Measurements from ENCODE around the gene GIGYF2. TPM values are rescaled to one million over a fixed set of nuclear protein-coding genes. Genes with fewer than 3 reads are reported as not detected.

GIGYF2 gene
- total RNA-seq, 1 experiment from 2014 or later: 68.3 TPM

DNA sequence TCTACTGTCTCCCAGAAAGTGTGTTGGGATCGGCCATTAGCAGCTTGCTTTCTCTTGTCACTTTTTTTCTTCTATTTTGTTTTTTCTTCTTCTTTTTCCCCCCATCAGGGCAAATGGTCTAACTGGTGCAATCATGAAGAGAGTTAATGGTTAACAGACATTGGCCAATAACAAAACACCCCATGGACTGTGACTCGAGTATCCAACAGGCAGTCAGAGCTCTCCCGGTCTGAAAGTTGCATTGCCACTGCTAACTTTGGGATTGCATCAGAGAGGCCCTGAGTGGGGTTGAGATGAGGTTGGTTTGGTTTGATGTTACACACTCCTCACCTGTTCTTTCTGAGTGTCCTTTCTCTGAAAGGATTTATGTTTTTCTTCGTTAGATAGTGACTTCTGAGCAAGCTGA is 160.0 kb downstream of the GIGYF2 start:
- ATAC-seq (no peak), DNase-seq (ENCODE audit: low read depth, low spot score) (no peak)
- Histone ChIP-seq H3K4me1 (ENCODE audit: control insufficient read depth, insufficient read depth, low read length) (peaks cover 16% of the 10 kb centered on the region), H3K9me3 (ENCODE audit: control insufficient read depth, insufficient read depth, low read depth, low read length) (no peaks in the 10 kb centered on the region), H3K27ac (ENCODE audit: low read length) (no peak overlapping the region), H3K4me3 (ENCODE audit: low read depth in 2 of 2, low read length in 2 of 2) (no peak overlapping the region), H3K36me3 (ENCODE audit: control insufficient read depth, insufficient read depth, low read length) (peaks cover 12% of the 10 kb centered on the region), H3K27me3 (ENCODE audit: control insufficient read depth, insufficient read depth, low read length) (no peaks in the 10 kb centered on the region)
- TF ChIP-seq TCF7L2 (IDR thresholded peaks at IDR 0.05; ENCODE audit: low read depth, low read length): no peak
- TF ChIP-seq, protein P1, sequence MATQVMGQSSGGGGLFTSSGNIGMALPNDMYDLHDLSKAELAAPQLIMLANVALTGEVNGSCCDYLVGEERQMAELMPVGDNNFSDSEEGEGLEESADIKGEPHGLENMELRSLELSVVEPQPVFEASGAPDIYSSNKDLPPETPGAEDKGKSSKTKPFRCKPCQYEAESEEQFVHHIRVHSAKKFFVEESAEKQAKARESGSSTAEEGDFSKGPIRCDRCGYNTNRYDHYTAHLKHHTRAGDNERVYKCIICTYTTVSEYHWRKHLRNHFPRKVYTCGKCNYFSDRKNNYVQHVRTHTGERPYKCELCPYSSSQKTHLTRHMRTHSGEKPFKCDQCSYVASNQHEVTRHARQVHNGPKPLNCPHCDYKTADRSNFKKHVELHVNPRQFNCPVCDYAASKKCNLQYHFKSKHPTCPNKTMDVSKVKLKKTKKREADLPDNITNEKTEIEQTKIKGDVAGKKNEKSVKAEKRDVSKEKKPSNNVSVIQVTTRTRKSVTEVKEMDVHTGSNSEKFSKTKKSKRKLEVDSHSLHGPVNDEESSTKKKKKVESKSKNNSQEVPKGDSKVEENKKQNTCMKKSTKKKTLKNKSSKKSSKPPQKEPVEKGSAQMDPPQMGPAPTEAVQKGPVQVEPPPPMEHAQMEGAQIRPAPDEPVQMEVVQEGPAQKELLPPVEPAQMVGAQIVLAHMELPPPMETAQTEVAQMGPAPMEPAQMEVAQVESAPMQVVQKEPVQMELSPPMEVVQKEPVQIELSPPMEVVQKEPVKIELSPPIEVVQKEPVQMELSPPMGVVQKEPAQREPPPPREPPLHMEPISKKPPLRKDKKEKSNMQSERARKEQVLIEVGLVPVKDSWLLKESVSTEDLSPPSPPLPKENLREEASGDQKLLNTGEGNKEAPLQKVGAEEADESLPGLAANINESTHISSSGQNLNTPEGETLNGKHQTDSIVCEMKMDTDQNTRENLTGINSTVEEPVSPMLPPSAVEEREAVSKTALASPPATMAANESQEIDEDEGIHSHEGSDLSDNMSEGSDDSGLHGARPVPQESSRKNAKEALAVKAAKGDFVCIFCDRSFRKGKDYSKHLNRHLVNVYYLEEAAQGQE (IDR thresholded peaks at IDR 0.05; ENCODE audit: insufficient read depth in 1 of 2, low read depth in 2 of 2, low read length in 1 of 2): no peak
- TF ChIP-seq, protein P2, sequence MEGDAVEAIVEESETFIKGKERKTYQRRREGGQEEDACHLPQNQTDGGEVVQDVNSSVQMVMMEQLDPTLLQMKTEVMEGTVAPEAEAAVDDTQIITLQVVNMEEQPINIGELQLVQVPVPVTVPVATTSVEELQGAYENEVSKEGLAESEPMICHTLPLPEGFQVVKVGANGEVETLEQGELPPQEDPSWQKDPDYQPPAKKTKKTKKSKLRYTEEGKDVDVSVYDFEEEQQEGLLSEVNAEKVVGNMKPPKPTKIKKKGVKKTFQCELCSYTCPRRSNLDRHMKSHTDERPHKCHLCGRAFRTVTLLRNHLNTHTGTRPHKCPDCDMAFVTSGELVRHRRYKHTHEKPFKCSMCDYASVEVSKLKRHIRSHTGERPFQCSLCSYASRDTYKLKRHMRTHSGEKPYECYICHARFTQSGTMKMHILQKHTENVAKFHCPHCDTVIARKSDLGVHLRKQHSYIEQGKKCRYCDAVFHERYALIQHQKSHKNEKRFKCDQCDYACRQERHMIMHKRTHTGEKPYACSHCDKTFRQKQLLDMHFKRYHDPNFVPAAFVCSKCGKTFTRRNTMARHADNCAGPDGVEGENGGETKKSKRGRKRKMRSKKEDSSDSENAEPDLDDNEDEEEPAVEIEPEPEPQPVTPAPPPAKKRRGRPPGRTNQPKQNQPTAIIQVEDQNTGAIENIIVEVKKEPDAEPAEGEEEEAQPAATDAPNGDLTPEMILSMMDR (IDR thresholded peaks at IDR 0.05): no peak
- BruUV-seq (replicated peaks): no TSS peak
- ChIA-PET CTCF (no interaction called here), POLR2A (interaction anchor here (0.6 kb wide), 1 partner anchor 77 kb away, joined by 16 read pairs; no protein-coding TSS in a partner anchor)
- in situ Hi-C loops (cut with HindIII; ENCODE audit: low pct_unique_long_range_greater_than_20kb, low sequenced_read_pairs): no loop called here
- intact Hi-C loops (cut with micrococcal nuclease; ENCODE audit: unreplicated experiment): no loop called here

DNA sequence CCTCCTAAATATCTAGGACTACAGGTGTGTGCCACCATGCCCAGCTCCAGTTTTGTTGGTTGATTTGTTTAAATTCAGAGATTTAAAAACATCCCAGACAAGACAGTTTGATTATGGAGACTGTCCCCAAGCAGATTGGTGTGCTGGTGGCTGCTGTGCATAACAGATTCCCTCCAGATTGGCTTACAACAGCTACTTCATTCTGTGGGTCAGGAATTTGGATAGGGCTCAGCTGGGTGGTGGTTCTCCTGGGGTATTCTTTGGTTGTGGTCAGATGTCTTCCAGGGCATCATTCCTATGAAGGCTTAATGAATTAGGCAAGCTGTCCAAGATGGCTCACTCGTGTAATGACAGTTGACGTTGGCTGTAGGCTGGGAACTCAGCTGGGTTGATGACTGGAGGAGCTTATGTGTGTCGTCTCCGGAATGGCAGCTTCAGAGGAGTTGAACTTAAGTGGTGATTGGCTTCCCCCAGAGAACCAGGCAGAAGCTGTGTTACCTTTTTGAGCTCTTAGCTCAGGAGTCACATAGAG is 162.3 kb downstream of the GIGYF2 start:
- DNase-seq (ENCODE audit: low read depth, low spot score): no peak
- in situ Hi-C loops (cut with HindIII; ENCODE audit: low pct_unique_long_range_greater_than_20kb, low sequenced_read_pairs): no loop called here
- peaks cover 1% of the 10 kb centered on the region; the same call in 1 of the 2 replicates for H3K4me1 ChIP-seq (ENCODE audit: control insufficient read depth, insufficient read depth, low read length)
- TF ChIP-seq POLR2AphosphoS5 (IDR thresholded peaks at IDR 0.05; ENCODE audit: low read depth, low read length) (no peak), TCF7L2 (IDR thresholded peaks at IDR 0.05; ENCODE audit: low read depth, low read length) (no peak), SIN3A (IDR thresholded peaks at IDR 0.05; ENCODE audit: borderline replicate concordance, insufficient read depth, low read depth, low read length) (no peak)
- TF ChIP-seq, protein P2 (IDR thresholded peaks at IDR 0.05): no peak
- TF ChIP-seq, protein P1 (IDR thresholded peaks at IDR 0.05; ENCODE audit: insufficient read depth in 1 of 2, low read depth in 2 of 2, low read length in 1 of 2): no peak
- no peak overlapping the region for H3K4me3 ChIP-seq (ENCODE audit: low read depth in 2 of 2, low read length in 2 of 2)
- H3K9me3 ChIP-seq (ENCODE audit: control insufficient read depth, insufficient read depth, low read depth, low read length): no peaks in the 10 kb centered on the region
- no TSS peak for BruUV-seq (replicated peaks)
- ChIA-PET POLR2A (no interaction called here), CTCF (no interaction called here)
- H3K27me3 ChIP-seq (ENCODE audit: control insufficient read depth, insufficient read depth, low read length): no peaks in the 10 kb centered on the region
- H3K27ac ChIP-seq (ENCODE audit: low read length): no peak overlapping the region
- peaks cover 3% of the 10 kb centered on the region for H3K36me3 ChIP-seq (ENCODE audit: control insufficient read depth, insufficient read depth, low read length)
- ATAC-seq: no peak
- intact Hi-C loops (cut with micrococcal nuclease; ENCODE audit: unreplicated experiment): no loop called here
